ENCODE data around the gene HYCC1.

- no peak for TF ChIP-seq EZH2 (IDR thresholded peaks at IDR 0.05; ENCODE audit: borderline replicate concordance, insufficient read depth, low read depth, low read length, poor library complexity, severe bottlenecking)
- TF ChIP-seq CTCF (IDR thresholded peaks at IDR 0.05), result no peak
These were observed 11.2 kb downstream of the HYCC1 start for GRCh38 chr7:23002698-23003097.

Data from B cell (primary cell).